ENCODE results near the gene KRT84. TPM values are rescaled to one million over a fixed set of nuclear protein-coding genes. Genes with fewer than 3 reads are reported as not detected.

The KRT84 gene
- polyA plus RNA-seq, 1 experiment = not detected

DNA sequence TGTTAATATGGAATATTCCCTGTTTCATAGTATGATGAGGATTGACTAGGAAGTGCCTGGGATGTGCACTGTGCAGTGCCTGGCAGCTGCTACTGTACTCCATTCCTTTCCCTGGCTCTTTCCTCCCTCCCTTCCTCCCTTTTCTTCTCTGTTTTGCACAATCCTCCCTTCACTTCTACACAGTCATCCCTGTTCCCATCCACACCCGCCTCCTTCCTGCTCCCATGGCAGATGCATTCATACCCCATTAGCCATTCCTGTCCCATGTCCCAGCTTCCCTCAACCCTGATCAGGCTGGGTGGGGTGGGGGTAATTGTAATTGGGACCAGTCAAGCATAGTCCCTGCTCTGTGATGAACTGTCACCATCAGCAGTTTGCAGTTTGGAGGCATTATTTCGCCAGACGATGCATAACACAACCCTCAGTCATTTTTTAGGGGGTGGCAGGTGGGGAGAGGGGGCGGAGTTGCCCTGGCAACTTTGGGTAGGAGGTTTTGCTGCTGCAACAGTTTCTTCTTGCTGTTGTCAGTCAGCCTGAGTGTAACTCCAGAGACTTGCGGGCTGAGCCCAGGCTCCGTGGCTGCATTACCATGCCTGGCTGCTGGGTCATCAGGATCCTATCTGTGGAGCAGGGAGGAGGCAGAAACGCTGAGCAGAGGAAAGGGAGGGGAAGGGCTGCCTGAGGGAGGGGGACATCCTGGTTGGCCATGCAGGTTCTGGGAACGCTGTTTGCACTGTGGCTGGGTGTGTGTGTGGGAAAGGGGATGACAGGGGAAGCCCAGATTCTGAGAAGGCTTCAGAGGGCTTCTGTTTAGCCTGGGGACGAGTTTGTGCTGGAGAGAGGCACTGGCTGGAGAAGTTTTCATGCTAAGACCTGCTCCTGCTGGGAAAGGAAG, 4.1 kb upstream of the KRT84 start:
- Histone ChIP-seq H3K4me3 (ENCODE audit: low read depth, low read length) (no peak overlapping the region), H3K27ac (ENCODE audit: low read depth, low read length) (no peak overlapping the region), H3K27me3 (ENCODE audit: control insufficient read depth, insufficient read depth, low read length) (peaks cover 31% of the 10 kb centered on the region), H3K9me3 (ENCODE audit: control insufficient read depth, insufficient read depth, low read length) (no peaks in the 10 kb centered on the region)
- CTCF ChIA-PET = interaction anchor here (0.6 to 0.8 kb wide), 2 partner anchors 217 to 487 kb away, joined by 3 read pairs; no protein-coding TSS in a partner anchor
- POLR2A ChIA-PET = no interaction called here
- DNase-seq (ENCODE audit: low read depth, low spot score) = no peak
- TF ChIP-seq, protein P1, sequence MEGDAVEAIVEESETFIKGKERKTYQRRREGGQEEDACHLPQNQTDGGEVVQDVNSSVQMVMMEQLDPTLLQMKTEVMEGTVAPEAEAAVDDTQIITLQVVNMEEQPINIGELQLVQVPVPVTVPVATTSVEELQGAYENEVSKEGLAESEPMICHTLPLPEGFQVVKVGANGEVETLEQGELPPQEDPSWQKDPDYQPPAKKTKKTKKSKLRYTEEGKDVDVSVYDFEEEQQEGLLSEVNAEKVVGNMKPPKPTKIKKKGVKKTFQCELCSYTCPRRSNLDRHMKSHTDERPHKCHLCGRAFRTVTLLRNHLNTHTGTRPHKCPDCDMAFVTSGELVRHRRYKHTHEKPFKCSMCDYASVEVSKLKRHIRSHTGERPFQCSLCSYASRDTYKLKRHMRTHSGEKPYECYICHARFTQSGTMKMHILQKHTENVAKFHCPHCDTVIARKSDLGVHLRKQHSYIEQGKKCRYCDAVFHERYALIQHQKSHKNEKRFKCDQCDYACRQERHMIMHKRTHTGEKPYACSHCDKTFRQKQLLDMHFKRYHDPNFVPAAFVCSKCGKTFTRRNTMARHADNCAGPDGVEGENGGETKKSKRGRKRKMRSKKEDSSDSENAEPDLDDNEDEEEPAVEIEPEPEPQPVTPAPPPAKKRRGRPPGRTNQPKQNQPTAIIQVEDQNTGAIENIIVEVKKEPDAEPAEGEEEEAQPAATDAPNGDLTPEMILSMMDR (IDR thresholded peaks at IDR 0.05; ENCODE audit: low read depth, low read length) = no peak

GRCh38 chr12:52387859-52388258, 2.4 kb upstream of the KRT84 start:
- Histone ChIP-seq H3K27me3 (ENCODE audit: control insufficient read depth, insufficient read depth, low read length) (peaks cover 29% of the 10 kb centered on the region), H3K27ac (ENCODE audit: low read depth, low read length) (no peak overlapping the region), H3K4me3 (ENCODE audit: low read depth, low read length) (no peak overlapping the region), H3K9me3 (ENCODE audit: control insufficient read depth, insufficient read depth, low read length) (no peaks in the 10 kb centered on the region)
- TF ChIP-seq, protein P1 (IDR thresholded peaks at IDR 0.05; ENCODE audit: low read depth, low read length) = no peak
- no peak for DNase-seq (ENCODE audit: low read depth, low spot score)
- CTCF ChIA-PET = interaction anchor here (1.3 kb wide), 1 partner anchor 16 kb away, joined by 5 read pairs; no protein-coding TSS in a partner anchor
- POLR2A ChIA-PET = no interaction called here

DNA sequence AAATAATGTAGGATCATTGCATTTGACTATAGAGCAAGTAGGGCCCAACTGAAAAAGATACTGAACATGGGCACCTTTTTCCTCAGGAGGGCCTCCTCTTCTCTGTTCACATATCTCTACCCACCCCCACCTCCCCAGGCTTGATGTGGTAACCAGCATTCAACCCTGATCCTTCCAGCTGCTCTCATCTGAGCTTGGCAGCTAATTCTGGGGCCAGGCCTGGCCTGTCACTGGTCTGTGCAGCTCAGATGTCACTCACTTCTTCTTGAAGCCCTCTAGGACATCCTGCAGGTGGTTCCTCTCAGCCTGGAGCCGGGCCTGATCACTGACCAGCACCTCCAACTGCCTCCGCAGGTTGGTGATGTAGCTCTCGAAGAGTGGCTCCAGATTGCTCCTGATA, 2.1 kb downstream of the KRT84 start:
- TF ChIP-seq, protein P1 (IDR thresholded peaks at IDR 0.05; ENCODE audit: low read depth, low read length) = no peak
- Histone ChIP-seq H3K4me3 (ENCODE audit: low read depth, low read length) (no peak overlapping the region), H3K9me3 (ENCODE audit: control insufficient read depth, insufficient read depth, low read length) (no peaks in the 10 kb centered on the region), H3K27ac (ENCODE audit: low read depth, low read length) (no peak overlapping the region), H3K27me3 (ENCODE audit: control insufficient read depth, insufficient read depth, low read length) (peaks cover 42% of the 10 kb centered on the region)
- POLR2A ChIA-PET = no interaction called here
- DNase-seq (ENCODE audit: low read depth, low spot score) = no peak
- CTCF ChIA-PET = interaction anchor here (3.6 to 5.5 kb wide), 2 partner anchors 11 to 496 kb away, joined by 11 to 29 read pairs; no protein-coding TSS in a partner anchor

DNA sequence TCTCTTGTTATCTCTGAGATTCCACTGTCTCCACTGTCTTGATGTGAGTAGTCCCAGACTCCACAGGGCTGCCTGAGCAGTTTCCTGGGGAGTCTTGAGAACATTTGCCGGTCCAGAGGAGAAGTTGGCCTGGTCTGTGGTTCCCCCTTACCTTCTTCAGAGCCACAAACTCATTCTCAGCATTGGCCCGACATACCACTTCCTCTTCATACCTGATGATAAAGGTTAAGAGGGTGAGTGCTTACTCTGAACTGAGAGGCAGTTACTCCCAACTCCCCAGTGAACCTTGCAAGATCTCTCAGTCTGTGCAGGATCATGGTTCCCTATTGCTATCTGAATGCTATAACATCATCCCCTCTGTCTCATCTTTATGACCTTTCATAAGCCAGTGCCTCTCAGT, 2.6 kb downstream of the KRT84 start:
- DNase-seq (ENCODE audit: low read depth, low spot score) = no peak
- Histone ChIP-seq H3K9me3 (ENCODE audit: control insufficient read depth, insufficient read depth, low read length) (no peaks in the 10 kb centered on the region), H3K27me3 (ENCODE audit: control insufficient read depth, insufficient read depth, low read length) (peaks cover 38% of the 10 kb centered on the region), H3K4me3 (ENCODE audit: low read depth, low read length) (no peak overlapping the region), H3K27ac (ENCODE audit: low read depth, low read length) (no peak overlapping the region)
- POLR2A ChIA-PET = no interaction called here
- CTCF ChIA-PET = interaction anchor here (1.3 to 5.5 kb wide), 3 partner anchors 11 to 497 kb away, joined by 3 to 29 read pairs (median 11); no protein-coding TSS in a partner anchor
- TF ChIP-seq, protein P1 (IDR thresholded peaks at IDR 0.05; ENCODE audit: low read depth, low read length) = no peak

DNA sequence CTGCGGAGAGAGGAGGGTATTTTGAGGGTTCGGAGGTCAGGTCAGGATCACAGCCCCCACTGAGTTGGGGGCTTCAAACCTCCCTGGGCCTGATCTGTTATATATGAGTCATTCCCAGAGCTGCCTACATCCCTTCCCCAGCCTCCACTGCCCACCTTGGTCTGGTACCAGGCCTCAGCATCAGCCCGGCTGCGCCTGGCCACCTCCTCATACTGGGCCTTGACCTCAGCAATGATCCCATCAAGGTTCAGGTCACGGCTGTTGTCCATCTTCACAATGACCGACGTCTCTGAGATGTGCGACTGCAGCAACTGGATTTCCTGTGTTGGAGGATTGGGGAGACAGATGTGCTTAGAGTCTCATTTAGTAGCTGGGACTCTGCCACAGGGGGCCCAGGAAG, 4.2 kb downstream of the KRT84 start:
- POLR2A ChIA-PET = no interaction called here

More for the DNA sequence above, 4.2 kb downstream of the KRT84 start:
- CTCF ChIA-PET = interaction anchor here (0.7 to 5.5 kb wide), 6 partner anchors 9 to 499 kb away, joined by 3 to 29 read pairs (median 7); no protein-coding TSS in a partner anchor
- H3K27ac ChIP-seq (ENCODE audit: low read depth, low read length) = no peak overlapping the region
- H3K9me3 ChIP-seq (ENCODE audit: control insufficient read depth, insufficient read depth, low read length) = no peaks in the 10 kb centered on the region
- TF ChIP-seq, protein P1 (IDR thresholded peaks at IDR 0.05; ENCODE audit: low read depth, low read length) = no peak
- H3K4me3 ChIP-seq (ENCODE audit: low read depth, low read length) = no peak overlapping the region
- peaks cover 41% of the 10 kb centered on the region for H3K27me3 ChIP-seq (ENCODE audit: control insufficient read depth, insufficient read depth, low read length)
- DNase-seq (ENCODE audit: low read depth, low spot score) = no peak

All from AG04450 (cell line).